GM12875 (cell line): ENCODE data around the gene MKLN1.
A peak's percentile ranks its signal among the peaks of the same experiment; 100 is the strongest.
"Not testable (repeated sequence)": the region's sequence is repeated elsewhere in the genome, so short reads cannot be mapped to it uniquely, and the experiment has no call there.

Experiments
- H3K4me3 ChIP-seq: one replicate; pipeline ENCODE4 v1.5.1; 2011; ENCODE audit warnings: low read depth, low read length, control low read depth
- TF ChIP-seq, protein P1 (sequence below): IDR thresholded peaks from 2 replicates; pipeline ENCODE4 v1.5.1; 2011; ENCODE audit warnings: low read depth, mild to moderate bottlenecking, control low read depth, inconsistent platforms, low read length, moderate library complexity, borderline replicate concordance; ENCODE audit not compliant: insufficient read depth

MKLN1 gene

DNA sequence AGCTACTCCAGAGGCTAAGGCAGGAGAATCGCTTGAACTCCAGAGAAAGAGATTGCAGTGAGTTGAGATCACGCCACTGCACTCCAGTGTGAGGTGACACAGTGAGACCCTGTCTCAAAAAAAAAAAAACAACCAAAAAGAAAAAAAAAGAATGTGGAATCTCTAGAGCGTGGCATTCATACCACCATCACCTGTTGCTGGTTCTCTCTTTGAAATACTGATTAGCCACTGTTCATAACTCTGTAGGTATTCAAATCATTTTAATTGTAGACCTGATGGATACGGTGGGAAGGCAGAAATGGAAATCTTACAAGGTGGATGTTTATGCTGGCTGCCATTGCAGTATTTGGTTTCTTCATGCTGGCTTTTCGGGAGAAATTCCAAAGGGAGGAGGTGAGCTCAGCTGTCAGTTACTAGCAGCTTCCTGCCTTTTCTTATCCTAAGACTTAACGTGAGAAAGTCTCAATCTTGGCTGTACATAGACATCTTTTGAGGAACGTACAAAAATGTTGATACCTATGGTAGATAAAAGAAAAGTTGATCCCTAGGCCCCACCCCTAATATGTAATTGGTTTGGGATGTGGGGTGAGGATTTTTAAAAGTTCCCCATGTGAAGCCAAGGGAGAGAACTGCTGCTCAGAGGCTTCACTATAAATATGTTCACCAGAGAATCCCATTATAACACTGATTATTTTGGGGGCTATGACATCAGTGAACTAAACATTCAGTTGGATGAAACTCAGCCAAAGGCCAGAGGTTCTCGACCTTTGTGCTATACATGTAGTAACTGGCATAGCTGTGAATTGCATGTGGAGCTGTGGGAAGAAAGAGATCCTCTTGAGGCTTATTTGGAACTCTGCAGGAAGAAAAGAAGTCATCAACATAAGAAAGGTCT is 26.9 kb upstream of the MKLN1 start:
- no peak overlapping the region for H3K4me3 ChIP-seq
- TF ChIP-seq, protein P1, sequence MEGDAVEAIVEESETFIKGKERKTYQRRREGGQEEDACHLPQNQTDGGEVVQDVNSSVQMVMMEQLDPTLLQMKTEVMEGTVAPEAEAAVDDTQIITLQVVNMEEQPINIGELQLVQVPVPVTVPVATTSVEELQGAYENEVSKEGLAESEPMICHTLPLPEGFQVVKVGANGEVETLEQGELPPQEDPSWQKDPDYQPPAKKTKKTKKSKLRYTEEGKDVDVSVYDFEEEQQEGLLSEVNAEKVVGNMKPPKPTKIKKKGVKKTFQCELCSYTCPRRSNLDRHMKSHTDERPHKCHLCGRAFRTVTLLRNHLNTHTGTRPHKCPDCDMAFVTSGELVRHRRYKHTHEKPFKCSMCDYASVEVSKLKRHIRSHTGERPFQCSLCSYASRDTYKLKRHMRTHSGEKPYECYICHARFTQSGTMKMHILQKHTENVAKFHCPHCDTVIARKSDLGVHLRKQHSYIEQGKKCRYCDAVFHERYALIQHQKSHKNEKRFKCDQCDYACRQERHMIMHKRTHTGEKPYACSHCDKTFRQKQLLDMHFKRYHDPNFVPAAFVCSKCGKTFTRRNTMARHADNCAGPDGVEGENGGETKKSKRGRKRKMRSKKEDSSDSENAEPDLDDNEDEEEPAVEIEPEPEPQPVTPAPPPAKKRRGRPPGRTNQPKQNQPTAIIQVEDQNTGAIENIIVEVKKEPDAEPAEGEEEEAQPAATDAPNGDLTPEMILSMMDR, result no peak

GRCh38 chr7:131302446-131302845 is 25.2 kb upstream of the MKLN1 start:
- TF ChIP-seq, protein P1, result no peak
- no peak overlapping the region for H3K4me3 ChIP-seq

DNA sequence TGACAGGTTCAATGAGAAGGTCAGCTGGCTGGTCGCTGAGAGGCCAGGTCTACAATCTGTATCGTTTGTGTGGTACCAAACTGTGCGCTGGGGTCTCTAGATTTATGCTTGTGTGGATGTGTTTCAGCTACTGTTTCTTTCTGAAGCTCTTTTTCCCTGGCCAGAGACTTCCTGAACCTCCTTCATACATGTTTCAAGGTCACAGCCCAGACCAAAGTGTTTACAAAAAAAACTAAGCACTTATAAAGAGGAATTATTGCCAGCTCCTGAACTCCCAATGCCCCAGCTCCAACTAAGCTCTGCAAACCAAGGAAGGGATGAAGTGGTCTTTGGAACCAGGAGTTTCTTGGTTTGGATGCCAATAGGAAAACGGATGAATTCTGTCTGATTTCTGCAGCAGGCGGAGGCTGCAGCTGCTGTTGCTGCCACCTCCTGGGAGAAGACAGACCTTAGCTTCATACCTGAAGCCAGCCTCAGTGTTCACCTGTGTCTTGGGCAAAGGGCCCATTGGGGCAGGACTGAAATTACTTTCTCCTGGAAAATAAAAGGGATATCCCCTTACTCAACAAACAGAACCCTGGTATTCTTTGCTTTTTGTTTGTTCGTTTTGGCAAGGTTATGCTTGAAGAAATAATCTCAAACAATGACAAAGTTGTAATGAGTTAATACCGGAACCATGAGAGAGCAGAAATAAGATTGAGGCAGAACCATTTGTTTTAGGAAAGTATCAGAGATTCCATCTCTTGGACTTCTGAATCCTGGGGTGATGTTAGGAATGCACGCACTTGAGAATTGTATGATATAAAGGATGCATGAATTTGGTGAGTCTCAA is 24.6 kb upstream of the MKLN1 start:
- H3K4me3 ChIP-seq, result no peak overlapping the region
- TF ChIP-seq, protein P1, result peak; percentile 60; the same call in 1 of the 2 replicates

GRCh38 chr7:131305152-131305551 is 22.5 kb upstream of the MKLN1 start:
- TF ChIP-seq, protein P1, result no peak
- no peak overlapping the region for H3K4me3 ChIP-seq

- H3K4me3 ChIP-seq, result not testable (repeated sequence)
Measured at GRCh38 chr7:131306041-131306440, 21.6 kb upstream of the MKLN1 start.

- H3K4me3 ChIP-seq, result no peak overlapping the region
- TF ChIP-seq, protein P1, result no peak
Measured at GRCh38 chr7:131306777-131307176, 20.9 kb upstream of the MKLN1 start.

GRCh38 chr7:131307627-131308026 is 20.0 kb upstream of the MKLN1 start:
- no peak overlapping the region for H3K4me3 ChIP-seq

More at GRCh38 chr7:131307627-131308026, 20.0 kb upstream of the MKLN1 start:
- TF ChIP-seq, protein P1, result no peak
